ENCODE data around the gene ARG2. TPM values are rescaled to one million over a fixed set of nuclear protein-coding genes. Genes with fewer than 3 reads are reported as not detected.

Gene ARG2
- total RNA-seq, 1 donor from 2014 or later: 78.7 TPM

DNA sequence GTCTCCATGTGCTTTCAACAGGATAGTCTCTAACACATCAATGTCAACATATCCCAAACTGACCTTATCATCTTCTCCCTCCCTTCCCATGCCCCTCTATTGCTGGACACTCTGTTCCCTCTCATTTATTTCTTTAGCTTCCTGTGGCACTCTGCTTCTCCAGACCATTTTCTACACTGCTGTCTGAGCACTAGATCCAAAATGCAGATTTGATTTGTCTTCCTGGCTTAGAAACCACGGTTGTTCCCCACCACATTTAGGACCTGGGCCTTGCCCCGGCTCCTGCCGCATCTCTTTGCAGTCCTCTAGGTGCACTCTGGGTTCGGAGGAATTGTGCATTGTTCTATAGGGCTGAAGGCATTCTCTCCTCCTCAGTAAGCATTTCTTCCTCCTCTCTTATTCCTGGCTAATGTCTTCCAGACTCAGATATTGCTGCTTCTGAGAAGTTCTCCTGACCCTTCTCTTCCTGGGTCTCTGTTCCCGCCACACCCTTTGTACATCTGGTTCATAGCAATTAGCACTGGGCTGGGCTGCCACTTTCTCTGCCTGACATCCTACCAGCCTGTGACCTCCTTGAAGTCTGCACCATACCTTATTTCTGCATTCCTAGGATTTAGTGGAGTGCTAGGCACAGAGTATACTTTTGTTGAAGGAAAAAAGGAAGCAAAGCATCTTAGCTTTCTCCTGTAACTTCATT lies 13.9 kb downstream of the ARG2 start:
- TF ChIP-seq, protein P1, sequence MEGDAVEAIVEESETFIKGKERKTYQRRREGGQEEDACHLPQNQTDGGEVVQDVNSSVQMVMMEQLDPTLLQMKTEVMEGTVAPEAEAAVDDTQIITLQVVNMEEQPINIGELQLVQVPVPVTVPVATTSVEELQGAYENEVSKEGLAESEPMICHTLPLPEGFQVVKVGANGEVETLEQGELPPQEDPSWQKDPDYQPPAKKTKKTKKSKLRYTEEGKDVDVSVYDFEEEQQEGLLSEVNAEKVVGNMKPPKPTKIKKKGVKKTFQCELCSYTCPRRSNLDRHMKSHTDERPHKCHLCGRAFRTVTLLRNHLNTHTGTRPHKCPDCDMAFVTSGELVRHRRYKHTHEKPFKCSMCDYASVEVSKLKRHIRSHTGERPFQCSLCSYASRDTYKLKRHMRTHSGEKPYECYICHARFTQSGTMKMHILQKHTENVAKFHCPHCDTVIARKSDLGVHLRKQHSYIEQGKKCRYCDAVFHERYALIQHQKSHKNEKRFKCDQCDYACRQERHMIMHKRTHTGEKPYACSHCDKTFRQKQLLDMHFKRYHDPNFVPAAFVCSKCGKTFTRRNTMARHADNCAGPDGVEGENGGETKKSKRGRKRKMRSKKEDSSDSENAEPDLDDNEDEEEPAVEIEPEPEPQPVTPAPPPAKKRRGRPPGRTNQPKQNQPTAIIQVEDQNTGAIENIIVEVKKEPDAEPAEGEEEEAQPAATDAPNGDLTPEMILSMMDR (IDR thresholded peaks at IDR 0.05; ENCODE audit: partially characterized antibody, unreplicated experiment): no peak
- Mint-ChIP-seq H3K9me3 (ENCODE audit: unreplicated experiment) (peaks cover 2% of the 10 kb centered on the region), H3K4me3 (ENCODE audit: unreplicated experiment) (no peak overlapping the region), H3K4me1 (ENCODE audit: low read depth, unreplicated experiment) (peaks cover 11% of the 10 kb centered on the region), H3K36me3 (ENCODE audit: unreplicated experiment) (peaks cover 5% of the 10 kb centered on the region), H3K27me3 (ENCODE audit: unreplicated experiment) (peaks cover 1% of the 10 kb centered on the region), H3K27ac (ENCODE audit: unreplicated experiment) (no peak overlapping the region)
- no peak for DNase-seq

DNA sequence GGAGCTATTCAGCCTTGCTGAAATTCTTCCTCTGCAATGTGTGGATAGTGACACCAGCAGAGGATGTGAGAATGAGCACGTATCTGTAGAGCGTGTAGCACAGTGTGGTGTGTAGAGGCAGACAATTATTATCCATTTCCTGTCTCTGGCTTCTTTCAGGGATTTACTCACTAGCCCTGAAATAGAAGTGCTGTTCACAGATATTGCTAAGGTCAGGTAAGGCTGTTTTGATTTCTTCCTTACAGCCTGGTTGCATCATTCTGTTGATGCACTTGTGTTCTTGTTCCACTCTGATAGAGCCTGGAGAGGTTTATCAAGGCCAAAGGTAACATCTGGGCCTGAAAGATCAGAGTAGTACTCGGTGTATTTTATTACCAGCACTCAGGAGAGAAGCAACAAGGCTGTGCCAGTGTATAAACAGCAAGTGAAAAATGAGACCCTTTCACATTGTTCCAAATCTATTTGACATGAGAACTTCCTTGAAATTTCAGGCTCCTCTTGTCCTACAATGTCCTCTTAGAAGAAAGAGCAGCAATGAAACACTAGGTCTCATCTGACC lies 16.7 kb downstream of the ARG2 start:
- H3K4me1 Mint-ChIP-seq (ENCODE audit: low read depth, unreplicated experiment): no peaks in the 10 kb centered on the region
- H3K36me3 Mint-ChIP-seq (ENCODE audit: unreplicated experiment): peaks cover 5% of the 10 kb centered on the region
- no peaks in the 10 kb centered on the region for H3K9me3 Mint-ChIP-seq (ENCODE audit: unreplicated experiment)
- no peak for DNase-seq
- H3K4me3 Mint-ChIP-seq (ENCODE audit: unreplicated experiment): no peak overlapping the region
- H3K27me3 Mint-ChIP-seq (ENCODE audit: unreplicated experiment): peaks cover 2% of the 10 kb centered on the region
- H3K27ac Mint-ChIP-seq (ENCODE audit: unreplicated experiment): no peak overlapping the region
- TF ChIP-seq, protein P1 (IDR thresholded peaks at IDR 0.05; ENCODE audit: partially characterized antibody, unreplicated experiment): no peak

DNA sequence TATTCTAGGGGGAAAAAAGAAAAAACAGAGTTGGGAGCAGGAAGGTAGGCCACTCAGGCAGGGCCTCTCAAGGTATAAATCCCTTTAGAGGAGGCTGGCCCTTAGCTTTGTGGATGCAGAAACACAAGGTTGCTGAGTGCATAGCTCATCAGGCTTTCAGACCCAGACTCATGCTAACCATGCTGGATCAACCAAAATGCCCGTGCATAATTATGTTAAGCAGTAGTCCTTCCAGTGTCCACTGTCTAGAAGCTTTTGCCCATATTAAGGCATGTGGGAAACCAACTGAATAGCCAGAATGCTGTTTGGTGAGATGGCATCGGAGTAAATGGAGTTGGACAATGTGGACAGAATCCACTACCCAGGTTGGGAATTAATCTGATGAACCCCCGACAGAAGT lies 18.9 kb downstream of the ARG2 start:
- H3K36me3 Mint-ChIP-seq (ENCODE audit: unreplicated experiment): no peaks in the 10 kb centered on the region
- DNase-seq: no peak
- H3K27ac Mint-ChIP-seq (ENCODE audit: unreplicated experiment): no peak overlapping the region
- TF ChIP-seq, protein P1 (IDR thresholded peaks at IDR 0.05; ENCODE audit: partially characterized antibody, unreplicated experiment): no peak
- peaks cover 2% of the 10 kb centered on the region for H3K27me3 Mint-ChIP-seq (ENCODE audit: unreplicated experiment)
- H3K4me3 Mint-ChIP-seq (ENCODE audit: unreplicated experiment): no peak overlapping the region
- H3K4me1 Mint-ChIP-seq (ENCODE audit: low read depth, unreplicated experiment): no peaks in the 10 kb centered on the region
- H3K9me3 Mint-ChIP-seq (ENCODE audit: unreplicated experiment): no peaks in the 10 kb centered on the region

DNA sequence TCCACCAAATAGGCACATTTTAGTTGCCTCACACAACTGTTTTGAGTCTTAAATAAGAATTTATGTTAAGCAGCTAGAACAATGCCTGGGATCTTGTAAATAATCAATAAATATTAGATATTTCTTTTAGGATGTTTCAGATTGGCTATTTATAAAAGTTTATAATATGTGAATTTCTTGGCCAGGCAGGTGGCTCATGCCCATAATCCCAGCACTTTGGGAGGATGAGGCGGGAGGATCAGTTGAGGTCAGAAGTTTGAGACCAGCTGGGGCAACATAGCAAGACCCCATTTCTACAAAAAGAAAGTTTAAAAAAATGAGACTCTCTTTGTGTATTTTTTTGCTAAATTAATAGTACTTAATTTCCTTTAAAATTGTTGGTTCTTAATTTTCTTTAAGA lies 21.8 kb downstream of the ARG2 start:
- Mint-ChIP-seq H3K36me3 (ENCODE audit: unreplicated experiment) (no peaks in the 10 kb centered on the region), H3K9me3 (ENCODE audit: unreplicated experiment) (no peaks in the 10 kb centered on the region), H3K4me1 (ENCODE audit: low read depth, unreplicated experiment) (peaks cover 6% of the 10 kb centered on the region), H3K27ac (ENCODE audit: unreplicated experiment) (no peak overlapping the region), H3K4me3 (ENCODE audit: unreplicated experiment) (no peak overlapping the region), H3K27me3 (ENCODE audit: unreplicated experiment) (peaks cover 2% of the 10 kb centered on the region)
- TF ChIP-seq, protein P1 (IDR thresholded peaks at IDR 0.05; ENCODE audit: partially characterized antibody, unreplicated experiment): no peak
- DNase-seq: no peak
